ENCODE measurements around the gene GATD1.

Gene GATD1

GRCh38 chr11:778976-779954 is 2.0 kb upstream of the GATD1 start:
- DNase-seq, result no peak

GRCh38 chr11:776561-777287 is 563 bp downstream of the GATD1 start:
- DNase-seq, result no peak

- no peak for DNase-seq
Measured at GRCh38 chr11:776263-776560, 1.1 kb downstream of the GATD1 start.

DNA sequence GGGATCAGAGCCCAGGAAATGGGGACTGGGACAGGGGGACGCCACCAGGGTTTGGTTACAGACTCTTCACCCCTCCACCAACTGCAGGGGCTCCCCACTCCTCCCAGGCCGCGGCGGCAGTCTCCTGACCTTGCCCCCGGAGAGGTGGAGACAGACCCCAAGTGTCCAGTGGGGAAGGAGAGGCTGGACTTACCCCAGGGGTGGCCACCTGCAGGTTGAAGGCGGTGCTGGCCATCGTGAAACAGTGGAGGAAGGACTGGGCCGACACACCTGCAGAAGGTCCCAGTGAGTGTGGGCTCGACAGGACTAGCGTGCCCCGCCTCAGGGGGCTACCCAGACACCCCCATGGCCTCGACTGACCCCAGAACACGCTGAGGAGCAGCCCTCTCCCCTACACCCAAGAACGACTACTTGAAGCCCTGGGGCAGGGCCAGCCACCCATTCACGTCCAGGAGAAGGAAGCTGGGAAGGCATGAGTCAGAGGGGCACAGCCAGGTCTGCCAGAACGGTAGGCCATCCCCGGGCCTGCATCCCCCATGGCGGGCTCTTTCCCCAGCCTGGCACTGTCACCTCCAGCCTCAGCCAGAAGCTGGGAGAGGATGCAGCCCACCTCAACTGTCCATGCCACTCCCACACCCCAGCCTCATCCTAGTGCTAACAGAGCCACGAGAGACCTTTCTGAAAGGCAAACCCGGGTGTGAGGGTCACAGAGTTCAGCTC is 2.3 kb downstream of the GATD1 start:
- no peak for DNase-seq

DNA sequence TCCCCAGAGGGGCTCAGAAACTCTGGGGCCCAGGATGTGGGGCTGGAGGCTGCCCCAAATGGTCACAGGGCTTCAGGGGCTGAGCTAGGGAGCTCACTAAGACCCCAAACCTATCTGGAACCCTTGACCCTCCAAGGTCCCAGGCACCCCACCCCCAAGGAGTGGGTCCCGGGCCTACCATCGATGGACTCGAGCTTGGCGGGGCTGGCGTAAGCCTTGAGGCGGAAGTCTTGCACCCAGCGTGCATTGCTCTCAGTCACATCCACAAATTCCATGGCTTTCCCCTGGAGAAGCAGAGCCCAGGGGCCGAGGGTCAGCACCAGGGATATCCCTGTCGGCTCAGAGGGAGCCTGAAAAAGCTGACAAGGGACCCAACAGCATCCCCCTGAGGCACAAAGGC is 3.5 kb downstream of the GATD1 start:
- DNase-seq, result no peak

DNA sequence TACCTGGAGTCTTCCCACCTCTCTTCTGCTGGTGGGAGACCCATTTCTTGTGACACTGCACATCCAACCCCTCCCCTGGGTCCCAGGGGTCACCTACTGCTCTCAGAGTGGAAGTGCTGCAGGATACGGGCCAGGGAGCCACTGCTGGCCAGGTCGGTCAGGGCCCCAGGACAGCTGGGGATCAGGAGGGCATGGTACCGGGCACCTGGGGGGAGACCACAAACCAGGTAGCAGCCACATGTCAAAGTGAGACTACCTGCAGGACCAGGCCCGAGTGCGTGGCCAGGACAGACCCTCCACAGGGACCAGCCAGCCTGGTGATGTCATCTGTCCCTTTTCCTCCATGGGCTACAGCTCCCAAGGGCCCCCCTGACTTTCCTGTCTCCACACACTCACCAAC is 3.9 kb downstream of the GATD1 start:
- DNase-seq, result no peak

GRCh38 chr11:772429-773390 is 4.6 kb downstream of the GATD1 start:
- no peak for DNase-seq

GRCh38 chr11:771617-772204 is 5.6 kb downstream of the GATD1 start:
- DNase-seq, result no peak

- DNase-seq, result no peak
Measured at GRCh38 chr11:770642-771616, 6.4 kb downstream of the GATD1 start.

DNA sequence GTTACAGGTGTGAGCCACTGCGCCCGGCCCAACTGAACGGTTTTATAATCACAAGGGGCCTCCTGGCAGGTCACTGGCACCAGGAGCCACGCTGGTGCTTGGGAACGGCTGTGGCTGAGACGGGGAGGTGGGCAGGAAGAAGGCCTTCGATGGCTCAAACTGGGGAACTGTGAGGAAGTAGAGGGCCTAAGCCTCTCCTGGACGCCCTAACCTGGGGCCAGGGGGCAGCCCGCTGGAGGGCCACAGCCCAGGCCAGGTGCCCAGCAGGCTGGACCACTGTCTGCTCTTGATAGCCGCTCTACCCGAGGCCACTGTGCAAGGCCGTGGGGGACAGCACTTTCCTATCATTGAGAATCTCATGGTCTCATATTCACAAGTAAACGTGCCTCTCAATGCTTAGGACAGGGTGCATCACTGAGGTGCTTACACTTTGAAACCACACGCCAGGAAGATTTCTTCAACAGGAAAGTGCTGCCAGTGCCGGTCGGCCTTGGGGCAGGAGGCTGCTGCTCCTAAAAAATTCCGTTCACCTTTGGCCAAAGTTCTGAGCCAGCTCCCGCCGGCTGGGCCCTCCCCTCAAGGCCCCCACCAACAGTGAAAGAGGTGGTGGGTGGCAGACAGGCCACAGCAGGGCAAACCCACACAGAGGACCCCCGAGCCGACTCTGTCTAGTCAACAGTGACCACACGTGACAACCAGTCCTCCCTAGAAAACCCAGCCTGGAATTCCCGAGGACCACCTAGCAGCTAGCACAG is 7.2 kb downstream of the GATD1 start:
- no peak for DNase-seq

GRCh38 chr11:767238-767637 is 10.0 kb downstream of the GATD1 start:
- no peak for DNase-seq

GRCh38 chr11:766936-767210 is 10.4 kb downstream of the GATD1 start:
- DNase-seq, result no peak

- DNase-seq, result no peak
Measured at GRCh38 chr11:766106-766935, 11.0 kb downstream of the GATD1 start.

DNA sequence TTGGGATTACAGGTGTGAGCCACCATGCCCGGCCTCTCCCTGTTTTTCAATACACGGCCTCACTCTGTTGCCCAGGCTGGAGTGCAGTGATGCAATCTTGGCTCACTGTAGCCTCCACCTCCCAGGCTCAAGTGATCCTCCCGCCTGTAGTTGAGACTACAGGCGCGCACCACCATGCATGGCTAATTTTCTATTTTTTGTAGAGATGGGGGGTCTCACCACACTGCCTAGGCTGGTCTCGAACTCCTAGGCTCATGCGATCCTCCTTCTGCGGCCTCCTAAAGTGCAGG is 11.5 kb downstream of the GATD1 start:
- DNase-seq, result no peak

DNA sequence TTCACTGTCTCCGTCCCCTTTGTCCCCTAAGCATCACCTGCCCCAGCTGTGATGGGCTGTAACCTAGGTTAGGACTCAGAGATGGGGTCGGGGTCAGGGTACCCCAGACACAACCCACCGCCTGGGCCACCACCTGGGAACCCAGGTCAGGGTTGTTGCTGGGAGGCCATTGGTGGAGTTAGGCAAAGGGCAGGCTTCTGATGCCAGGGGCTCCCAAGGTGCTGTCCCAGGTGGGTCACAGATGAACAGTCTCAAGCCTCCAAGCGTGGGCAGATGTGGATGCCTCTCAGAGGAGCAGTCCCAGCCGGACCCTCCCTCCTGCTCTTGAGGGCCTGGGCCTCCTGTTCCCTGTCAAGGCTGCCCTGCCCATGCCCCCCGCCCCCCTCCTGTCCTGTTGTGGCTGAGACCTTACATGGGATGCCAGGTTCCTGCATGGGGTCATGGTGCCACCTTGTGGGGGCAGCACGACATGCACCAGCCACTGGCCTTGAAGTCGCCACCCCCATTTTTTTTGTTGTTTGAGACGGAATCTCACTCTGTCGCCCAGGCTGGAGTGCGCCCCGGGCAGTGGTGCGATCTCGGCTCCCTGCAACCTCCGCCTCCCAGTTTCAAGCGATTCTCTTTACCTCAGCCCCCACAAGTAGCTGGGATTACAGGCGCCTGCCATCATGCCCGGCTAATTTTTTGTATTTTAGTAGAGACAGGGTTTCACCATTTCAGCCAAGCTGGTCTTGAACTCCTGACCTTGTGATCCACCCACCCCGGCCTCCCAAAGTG is 12.1 kb downstream of the GATD1 start:
- no peak for DNase-seq

DNA sequence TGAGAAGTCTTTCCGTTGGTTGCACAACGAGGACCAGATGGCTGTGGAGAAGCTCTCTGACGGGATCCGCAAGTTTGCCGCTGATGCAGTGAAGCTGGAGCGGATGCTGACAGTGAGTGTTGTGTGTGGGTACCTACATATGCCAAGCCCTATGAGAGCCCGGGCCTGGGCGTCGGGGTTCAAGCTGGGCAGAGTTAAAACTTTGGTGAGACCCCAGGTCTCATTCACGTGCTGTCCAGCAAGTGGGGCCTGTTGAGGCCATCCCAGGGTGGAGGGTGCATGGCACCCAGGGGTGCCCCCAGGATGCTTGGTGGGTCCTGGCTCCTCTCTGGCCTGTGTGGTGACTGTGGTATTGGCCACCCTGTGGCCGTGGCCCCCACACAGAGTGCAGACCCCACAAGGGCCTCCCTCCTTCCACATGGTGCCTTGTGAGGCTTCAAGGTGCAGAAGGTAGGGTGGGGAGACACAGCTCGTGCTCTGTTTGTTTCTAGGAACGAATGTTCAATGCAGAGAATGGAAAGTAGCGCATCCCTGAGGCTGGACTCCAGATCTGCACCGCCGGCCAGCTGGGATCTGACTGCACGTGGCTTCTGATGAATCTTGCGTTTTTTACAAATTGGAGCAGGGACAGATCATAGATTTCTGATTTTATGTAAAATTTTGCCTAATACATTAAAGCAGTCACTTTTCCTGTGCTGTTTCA is 12.8 kb downstream of the GATD1 start:
- no peak for DNase-seq

- no peak for DNase-seq
Measured at GRCh38 chr11:763549-764321, 13.6 kb downstream of the GATD1 start.
